NCI-H1417 (cell line): ENCODE results near the gene SLC48A1.
"Not testable (repeated sequence)": the region's sequence is repeated elsewhere in the genome, so short reads cannot be mapped to it uniquely, and the experiment has no call there.

ENCODE experiments used
- DNase-seq, 3 experiments: peaks; one replicate each; lab custom pipeline; 2025; lab: John Stamatoyannopoulos, UW

SLC48A1 gene

DNA sequence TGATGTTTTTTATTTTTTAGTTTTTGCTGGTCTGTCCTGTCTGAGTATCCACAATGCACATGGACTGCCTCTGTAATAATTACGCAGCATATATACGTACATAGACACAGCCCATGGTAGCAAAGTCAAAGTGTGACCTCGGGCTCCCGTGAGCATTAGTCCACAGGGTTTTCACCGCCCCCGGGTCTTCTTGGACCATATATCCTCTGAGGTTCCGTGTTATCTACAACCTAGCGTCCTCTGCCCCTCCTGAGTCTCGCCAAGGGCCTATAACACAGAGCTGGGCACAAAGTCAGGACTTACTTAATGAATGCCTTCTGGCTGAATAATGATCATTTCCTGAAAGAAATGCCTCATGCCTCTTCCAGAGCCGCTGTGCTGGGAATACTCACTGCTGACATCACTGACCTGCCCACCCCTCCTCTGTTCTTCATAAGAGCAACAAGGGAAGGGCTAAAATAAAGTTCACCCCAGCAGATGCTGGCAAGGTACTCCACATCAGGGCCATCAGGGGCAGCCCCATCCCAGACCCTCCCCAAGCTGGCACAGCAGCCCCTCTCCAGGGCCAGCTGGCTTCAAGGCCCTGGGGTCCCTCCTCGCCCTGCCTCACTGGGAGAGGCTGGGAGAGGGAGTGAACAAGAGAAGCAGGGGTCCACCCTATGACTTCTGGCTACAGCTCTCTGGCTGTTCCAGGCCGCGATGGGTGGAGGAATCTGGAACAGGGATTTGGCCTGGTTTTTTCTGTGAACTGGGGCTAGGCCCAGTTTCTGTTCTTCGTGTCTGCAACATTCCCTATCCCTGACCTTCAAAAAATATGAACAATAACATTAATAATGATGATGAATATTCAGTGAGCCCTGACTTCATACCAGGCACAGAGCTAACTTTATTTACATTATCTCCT lies 38.8 kb downstream of the SLC48A1 start:
- no peak for DNase-seq

DNA sequence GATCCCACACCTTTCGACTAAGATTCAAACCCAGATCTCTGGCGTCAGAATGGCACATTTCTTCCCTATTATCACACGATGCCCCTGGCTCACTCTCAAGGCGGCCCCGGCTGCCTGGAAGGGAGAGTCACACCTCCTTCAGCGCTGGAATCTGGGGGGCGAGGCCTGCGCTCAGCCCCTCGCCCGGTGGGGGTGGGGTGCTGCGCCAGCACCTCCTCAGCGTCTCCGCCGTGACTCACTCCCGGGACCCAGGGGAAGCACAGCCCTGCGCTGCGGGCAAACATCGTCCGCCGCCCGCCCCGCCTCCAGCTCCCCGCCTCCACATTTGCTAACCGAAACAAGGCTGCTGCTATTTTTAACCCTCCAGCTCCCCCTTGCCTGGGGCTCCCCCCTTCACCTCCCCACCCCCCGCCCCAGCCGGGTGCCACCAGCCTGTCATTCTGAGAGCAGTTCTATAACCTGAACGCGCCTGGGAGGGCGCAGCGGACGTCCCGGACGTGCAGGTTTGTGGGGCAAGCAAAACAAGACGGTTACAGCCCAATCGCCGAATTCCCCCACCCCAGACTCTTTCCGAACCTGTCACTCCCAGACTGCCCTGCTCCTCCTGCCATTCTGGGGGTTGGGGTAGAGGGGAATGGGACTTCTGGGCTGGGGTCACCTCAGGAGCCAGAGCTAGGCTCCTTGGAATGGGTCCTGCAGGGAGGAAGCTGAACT lies 39.9 kb downstream of the SLC48A1 start:
- DNase-seq, result no peak

DNA sequence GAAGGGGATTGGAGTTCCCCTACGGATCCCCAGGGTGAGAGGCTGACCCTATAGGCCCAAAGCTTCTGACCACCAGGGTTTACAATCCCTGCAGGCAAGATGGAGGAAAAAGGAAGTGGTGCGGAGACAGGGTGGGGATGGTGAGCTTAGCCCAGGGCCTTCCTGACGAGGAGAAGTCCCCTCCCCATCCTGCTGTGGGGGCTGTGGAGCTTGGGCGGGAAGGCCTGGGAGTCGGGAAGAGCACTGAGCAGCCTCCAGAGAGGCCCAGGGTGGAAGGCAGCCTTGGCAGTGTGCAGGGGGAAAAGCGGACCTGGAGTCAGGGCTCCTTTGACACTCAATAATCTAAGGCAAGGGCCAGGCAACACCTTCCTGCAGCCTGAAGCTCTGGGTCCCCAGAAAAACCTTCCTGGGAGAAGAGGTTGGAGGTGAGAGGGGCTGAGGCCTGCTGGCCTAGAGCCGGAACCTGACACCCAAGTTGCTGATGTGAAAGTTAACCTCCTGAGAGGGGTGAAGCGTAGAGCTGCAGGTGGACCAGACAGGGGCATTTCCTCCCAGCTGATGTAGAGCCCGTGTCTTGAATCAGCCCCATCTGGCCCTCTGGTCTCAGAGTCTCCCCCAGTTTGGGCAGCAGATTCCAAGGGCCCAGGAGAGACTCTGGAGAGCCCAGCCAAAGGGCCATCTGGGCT lies 40.6 kb downstream of the SLC48A1 start:
- no peak for DNase-seq

DNA sequence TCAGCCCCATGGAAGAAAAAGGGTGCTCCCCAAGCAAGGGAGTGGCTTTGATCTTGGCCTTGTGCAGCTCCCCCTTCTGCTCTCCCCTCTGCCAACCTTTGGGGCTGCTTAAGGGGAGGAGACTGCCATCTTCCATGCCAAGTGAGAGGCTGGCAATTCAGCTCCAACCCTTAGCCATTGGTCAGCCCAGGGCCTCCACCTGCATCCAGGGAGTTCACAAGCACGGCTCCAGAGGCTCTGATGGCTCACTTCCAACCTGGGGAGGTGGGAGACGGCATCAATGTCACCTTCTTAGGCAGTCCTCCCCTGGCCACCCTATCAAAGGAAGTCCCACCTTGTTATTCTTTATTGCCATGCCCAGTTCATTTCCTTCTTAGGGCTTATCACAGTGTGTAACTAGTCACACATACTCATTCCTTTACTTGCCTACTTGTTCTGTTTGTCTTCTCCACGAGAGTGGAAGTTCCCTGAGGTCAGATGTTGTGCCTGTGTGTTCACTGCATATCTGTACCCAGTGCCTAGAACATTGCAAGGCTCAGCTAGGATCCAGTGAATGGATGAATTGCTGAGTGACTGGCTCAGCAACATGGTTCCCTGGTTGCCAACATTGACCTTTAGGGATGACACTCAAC lies 41.6 kb downstream of the SLC48A1 start:
- DNase-seq, result no peak

DNA sequence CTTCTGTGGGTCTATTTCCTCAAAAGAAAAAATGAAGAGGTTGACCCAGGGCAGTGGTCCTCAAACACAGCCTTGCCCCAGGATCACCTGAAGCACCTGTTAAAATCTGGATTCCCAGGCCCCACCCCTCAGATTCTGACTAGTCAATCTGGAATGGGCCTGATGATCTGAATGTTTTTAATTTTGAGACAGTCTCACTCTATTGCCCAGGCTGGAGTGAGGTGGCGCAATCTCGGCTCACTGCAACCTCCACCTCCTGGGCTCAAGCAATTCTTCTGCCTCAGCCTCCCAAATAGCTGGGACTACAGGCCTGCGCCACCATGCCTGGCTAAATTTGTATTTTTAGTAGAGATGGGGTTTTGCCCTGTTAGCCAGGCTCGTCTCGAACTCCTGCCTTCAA lies 42.4 kb downstream of the SLC48A1 start:
- not testable (repeated sequence) for DNase-seq

DNA sequence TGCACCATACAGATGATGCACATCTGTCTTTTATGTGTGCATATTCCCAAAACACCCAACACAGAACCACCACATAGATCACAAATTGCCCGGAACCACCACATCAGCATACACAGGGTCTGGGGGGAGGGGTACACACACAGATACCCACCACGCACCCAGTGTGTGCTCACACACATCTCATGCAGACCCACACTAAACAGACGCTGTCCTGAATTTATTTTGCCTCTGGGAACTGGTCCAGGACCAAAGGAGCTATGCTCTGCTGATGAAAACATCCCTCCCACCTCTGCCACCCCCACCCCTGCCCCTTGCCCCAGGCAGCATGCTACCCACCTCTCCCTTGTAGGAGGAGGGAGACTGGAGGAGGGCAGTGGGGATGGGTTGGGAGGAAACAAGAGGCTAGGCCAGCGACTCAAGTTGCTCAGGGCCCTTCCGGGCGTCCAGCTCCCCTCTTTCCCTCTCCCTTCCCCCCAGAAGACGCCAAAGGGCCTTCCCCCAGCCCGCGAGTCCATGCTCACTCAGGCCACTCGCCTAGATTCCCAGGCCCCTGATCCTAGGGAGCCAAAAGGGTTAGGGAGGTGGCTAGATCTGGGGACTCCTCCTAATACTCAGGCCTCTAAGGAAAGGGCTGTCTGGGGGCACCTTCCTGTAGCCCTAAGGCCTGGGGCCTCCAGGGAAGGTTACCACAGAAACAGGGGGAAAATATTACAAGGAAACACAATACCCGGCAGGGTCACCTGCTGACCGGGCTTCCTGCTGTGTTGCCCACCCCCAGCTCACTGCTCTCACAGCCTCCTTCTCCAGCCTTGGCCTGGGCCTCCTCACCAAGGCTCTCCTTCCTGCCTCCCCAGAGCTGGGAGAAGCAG lies 43.6 kb downstream of the SLC48A1 start:
- DNase-seq, result no peak

DNA sequence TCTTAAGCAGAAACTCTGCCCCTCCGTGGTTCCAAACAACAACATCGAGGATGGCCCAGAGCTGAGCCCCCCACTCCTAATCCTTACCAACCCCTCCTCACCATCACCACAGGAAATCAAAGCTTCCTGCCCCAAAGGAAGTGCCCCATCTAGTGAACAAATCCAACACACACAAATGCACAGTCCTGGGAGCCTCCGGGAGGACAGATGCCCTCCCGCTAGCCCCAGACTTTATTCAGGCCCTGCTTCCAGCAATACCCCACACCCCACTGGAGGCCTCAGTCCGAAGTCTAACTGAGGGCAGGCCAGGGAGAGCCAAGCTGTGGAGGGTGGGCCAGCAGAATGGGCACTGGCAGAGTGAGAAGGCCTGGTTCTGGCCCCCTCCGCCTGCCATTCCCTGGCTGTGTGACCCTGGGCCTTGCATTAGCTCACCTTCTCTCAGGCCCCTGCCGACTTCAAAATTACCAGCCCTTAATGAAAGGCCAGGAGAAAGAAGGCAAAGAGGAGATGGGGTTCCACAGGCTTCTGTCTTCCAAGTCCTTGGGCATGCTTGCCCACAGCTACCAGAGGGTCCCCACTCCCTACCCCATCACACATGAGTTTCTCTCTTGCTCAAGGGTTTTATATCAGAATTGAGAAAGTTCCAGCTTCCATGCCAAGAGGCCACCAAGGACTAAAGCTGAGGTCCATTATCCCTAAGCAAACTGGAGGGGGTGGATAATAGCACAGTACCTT lies 44.4 kb downstream of the SLC48A1 start:
- no peak for DNase-seq

DNA sequence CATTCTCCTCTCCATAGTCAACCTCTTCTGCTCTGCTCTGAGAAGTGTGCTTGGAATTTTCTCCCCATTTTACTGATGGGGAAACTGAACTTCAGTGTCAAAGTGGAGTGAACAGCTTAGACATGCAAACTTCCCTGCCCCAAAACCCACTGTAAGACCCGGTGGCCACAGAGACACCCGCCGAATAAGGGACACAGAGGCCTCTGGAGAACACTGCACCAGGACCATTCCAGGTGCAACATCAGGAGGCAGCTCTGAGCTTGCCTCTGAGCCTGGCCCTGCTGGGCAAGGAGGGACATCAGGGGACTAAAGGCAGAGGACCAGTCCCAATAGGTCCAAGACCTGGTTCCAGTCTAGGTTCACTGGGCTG lies 45.0 kb downstream of the SLC48A1 start:
- DNase-seq, result no peak

DNA sequence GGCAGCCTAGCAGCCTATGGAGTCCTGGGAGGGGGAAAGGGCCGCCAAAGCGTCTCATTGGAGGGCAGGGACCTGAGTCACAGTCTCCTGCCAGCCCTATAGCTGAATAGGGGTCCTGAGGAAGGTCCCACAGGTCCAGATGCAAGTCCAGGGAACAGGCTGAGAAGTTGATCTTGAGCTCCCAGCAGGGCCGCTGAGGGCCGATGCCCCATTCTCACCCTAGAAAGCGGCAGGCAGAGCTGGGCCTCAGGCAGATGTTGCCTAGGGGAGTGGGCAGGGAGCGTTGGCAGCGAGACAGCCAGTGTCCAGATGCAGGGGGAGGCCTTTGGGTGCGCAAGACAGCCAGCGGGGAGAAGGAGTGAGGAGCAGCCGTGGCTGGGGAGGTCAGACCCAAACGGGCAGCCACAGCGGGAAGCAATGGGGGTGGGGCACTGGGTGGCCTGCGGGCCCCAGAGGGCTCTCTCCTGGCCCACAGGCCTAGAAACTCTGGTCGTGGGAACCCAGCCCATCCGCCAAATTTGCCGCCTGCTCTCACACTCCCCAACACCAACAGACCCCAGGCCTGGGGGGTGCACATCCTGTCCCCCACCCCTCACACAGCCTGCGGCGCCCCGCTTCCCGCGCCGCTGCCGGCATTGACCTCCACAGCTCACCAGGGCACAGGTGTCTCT lies 45.6 kb downstream of the SLC48A1 start:
- DNase-seq, result no peak

DNA sequence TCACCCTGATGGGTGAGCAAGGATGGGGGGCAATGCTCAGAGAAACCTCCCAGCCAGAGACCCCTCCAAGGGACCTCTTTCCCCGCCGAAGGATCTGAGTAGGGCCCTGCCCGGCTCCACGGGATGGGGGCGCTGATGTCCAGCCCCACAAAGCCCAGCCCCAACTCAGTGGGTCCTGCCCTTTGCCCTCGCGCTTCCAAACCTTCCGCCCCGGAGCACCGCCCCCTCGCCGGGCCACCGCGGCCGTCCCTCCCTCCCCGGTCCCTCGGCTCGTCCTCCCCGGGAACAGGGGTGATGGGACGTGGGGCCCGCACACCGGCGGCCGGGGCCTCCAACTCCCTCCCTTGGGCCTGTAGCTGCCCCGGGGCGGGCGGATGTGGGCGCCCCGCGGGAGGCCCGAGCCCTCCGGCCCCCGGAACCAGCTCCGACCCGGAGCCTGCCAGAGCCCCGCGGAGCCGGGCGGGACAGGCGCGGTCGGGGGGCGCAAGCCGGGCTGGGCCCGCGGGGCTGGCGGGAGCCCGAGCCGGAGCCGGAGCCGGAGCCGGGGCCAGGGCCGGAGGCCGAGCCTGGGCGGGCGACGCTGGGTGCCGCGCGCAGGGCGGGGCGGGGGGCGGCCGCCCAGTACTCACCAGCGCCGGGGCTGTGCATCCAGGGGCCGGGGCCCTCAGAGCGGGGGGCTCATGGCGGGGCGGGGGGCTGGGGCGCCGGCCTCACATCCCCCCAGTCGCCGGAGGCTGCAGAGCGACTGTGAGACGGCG lies 46.3 kb downstream of the SLC48A1 start:
- DNase-seq, result peak in 2 of 3 experiments; percentile 38 to 55

DNA sequence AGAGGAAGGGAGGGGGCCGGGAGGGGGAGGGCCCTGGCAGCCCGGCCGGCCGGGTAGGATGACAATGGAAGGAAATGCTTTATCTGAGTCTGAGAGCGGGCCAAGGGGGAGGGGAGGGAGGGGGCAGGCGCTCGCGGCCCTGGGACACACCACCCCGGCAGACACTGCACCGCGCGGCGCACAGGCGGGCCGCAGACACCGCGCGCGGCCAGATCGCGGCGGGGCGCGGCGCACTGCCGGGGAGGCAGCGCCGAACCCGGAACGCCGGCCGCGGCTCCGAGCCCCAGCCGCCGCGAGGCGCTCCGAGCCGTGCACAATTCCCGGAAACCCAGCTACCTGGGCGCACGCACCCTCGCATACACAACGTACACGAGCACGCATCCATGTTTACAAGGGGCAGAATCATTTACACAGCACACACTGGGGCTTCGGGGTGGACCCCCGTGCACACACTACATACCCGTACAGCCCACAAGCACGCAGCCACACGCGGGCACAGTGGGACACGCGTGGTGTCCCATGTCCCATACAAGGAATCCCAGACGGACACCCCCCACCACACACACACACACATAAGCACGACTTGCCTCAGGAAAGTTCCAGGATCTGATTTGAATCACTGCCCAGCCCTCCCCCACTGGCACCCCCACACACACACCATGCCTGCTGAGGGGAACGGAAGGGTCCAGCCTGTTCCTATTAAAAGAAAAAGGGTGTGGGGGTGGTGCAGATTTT lies 47.0 kb downstream of the SLC48A1 start, which contains the start of gene HDAC7:
Gene HDAC7, minus strand, starts transcription at position 8 of the 735 bp plus-strand sequence. CDS start 118 bp downstream, outside the sequence.
- DNase-seq, result peak; percentile 65 to 83 (median 71)

DNA sequence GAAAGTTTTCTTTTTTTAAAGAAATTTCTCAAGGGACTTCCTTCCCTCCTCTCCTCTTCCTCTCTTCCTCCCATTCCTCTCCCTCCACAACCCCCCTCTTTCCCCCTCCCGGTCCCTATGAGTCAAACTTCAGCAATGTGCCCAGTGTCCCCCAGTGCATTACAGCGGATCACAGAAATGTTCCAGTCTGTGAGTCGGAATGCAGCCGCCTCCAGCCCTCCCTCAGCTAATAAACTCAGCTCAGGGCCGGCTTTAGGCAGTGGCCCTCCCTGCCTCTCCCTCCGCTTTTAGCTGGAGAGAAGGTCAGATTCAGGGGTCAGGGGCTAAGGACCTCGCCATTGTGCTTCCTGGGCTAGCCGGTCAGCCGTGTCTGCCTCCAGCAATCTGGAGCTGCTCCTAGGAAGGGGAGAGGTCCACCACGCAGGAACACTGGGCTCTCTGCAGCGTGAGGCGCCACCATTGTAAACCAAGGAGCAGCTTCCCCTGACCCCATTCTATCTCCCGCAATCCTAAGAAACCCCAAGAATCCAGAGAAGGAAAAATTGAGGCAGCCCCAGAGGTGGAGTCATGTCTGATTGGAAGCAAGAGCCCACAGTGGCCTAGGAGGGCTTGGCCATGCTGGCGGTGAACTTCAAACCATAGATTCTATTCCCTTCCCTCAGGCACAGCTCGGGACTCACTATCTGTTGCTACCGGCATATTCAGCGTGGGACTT lies 47.8 kb downstream of the SLC48A1 start:
- DNase-seq, result peak in 1 of 3 experiments; percentile 49

DNA sequence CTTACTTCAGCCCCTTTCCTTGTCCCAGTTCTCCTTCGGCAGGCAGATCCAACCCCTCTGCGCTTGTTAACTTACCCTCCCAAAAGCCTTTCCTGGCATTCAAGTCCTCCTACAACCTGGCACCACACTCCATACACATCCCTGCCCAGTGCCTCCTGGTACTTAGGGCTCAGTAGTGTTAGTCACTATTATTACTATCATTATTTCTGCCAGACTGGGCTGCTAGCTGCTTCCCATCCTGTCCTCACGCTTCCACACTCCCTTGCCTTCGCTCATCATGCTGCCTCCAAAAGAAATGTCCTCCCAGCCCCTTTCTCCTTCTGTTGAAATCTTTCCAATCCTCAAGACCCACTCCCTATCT lies 48.3 kb downstream of the SLC48A1 start:
- no peak for DNase-seq

DNA sequence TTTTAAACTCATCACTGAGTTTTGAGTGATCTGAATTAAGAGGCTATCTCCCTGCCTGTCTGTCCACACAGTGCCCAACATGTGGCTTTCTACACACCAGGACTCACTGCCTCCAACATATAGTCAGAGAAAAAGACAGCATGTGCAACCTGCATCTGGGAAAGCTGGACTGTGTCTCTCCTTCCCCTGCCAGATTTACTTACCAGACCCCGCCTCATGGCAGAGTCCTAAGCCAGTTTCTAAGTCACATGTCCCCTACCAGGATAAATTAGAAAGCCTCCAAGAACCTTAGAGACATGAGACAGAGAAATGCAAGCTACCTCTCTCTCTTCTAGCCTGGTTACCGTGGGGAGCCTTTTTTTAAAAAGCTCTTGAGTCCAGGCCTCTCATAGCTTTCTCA lies 49.4 kb downstream of the SLC48A1 start:
- DNase-seq, result no peak

DNA sequence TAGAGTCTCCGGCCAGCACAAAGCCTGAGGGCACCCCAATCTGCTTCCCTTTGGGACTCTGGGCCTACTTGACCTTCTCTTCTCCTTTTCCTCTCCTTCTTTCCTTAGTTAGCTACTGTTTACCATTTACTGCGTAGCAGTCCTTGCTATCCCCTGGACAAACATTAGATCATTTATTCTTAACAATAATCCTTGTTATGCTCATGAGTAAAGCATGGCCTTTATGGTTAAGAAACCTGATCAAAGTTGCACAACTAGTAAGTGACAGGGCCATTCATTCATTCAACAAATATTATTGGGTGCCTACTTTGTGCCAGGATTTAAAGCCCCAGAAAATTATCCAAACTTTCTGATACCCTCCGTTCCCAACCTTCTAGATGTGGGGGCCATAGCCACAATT lies 49.8 kb downstream of the SLC48A1 start:
- no peak for DNase-seq

DNA sequence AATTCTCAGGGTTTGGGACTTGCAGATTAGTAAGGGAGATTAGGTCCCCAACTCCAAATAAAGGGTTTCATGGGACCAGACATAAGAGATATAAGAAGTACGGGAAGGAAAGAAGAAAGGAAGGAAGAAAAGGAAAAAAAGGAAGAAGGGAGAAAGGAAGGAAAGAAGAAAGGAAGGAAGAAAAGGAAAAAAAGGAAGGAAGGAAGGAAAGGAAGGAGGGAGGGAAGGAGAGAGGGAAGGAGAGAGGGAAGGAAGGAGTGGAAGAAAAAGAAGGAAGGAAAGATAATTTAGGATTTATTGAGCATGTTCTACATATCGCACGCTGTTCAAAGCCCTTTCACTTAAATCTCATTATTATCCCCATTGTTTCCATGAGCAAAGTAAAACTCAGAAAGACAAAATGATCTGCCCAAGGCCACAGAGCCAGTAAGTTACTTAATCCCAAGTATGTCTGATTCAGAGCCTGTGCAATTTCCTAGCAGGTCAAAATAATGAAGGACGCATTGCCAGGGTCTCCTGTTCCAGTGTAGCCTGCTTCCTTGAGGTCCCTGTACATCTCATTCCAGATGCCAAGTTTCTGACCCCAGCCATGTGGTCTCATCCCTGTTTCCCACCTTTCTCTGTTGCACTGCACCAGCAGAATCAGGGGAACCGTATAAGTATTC lies 50.5 kb downstream of the SLC48A1 start:
- no peak for DNase-seq

DNA sequence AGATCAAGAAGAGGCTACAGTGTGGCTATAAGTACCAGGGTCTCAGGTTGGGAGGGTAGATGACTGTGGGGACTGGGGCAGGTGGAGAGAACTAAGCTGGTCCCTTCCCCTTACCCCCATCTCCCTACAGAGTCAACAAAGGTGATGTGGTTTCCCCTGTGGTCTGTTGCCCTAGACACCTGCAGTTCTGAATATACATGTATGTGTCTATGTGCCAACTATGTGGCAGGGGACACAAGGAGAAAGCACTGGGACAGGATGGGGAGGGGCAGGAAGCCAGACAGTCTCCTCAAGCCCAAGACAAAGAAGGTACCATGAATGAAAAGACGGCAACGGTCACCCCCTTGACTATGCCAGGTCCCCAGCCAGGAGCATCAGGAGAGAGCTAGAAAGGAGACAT lies 51.2 kb downstream of the SLC48A1 start:
- DNase-seq, result no peak
